Stimulated activated naive CD4-positive, alpha-beta T cell treated with Interleukin-2 at 50 U/mL for 16 hours (primary cell): ENCODE data around the gene POP7.

ENCODE experiments used
- DNase-seq: peaks from one replicate; lab custom pipeline; 2025; lab: John Stamatoyannopoulos, UW

The POP7 gene

DNA sequence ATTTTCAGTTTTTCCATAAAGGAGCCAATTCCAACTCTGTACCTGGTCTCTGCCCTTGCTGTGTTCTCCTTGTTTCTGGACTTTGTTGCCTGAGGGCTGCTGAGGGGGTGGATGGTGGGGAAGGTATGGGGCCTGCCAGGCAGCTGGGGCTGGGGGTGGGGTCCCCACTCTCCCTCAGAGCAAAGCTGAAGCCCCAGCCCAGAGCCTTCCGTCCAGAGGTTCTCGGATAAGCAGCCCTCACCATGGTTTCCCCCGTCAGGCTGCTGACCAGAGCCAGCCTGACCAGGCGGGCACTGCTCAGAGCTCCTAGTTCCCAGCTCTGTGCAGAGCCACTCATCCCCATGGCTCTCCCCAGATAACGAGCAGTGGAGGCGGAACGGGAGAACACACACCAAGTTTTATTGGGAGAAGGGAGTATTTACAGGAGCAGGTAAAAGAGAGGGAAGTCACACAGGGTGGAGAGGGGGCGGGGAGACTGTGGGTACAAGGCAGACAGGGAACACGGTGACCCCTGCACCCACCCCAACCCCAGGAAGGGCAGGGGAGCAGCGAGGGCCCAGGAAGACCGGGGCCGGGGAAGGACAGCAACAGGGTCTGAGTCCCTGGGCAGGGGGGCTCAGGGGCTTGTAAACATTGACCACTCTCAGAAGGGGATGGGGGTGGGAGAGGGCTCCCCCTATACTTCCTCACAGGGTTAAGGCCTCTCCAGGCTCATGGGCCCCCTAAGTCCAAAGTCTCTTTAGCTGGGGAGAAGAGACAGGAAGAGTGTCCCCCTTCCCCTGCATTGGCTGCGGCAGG is 26.6 kb upstream of the POP7 start:
- DNase-seq = no peak

DNA sequence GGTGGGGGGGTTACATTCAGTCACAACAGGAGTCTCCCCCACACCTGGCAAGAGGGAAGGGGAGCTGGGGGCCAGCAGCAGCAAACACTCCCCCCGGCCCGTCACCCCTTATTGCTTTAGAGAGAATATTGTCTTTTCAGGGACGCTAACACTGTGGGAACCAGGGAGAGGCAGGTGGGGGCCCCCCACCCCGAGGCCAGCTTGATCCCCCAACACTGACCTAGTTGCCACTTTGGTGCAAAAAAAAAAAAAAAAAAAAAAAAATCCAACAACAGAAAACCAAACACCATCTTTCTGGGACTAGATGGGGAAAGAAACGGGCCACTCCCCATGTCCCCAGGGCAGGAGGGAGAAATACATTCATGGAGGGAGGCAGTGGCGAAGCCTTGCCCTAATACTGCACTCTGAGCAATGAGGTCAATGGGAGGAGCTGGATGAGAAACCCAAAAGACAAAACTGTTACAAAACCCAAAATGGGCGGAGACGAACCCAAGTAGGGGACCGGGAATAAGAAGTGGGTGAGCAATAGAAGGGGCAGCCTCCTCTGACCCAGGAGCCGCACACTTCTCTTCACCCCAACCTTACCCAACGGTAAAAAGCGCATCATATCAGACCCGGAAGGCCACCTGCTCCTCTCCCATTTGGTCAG is 25.9 kb upstream of the POP7 start:
- no peak for DNase-seq

DNA sequence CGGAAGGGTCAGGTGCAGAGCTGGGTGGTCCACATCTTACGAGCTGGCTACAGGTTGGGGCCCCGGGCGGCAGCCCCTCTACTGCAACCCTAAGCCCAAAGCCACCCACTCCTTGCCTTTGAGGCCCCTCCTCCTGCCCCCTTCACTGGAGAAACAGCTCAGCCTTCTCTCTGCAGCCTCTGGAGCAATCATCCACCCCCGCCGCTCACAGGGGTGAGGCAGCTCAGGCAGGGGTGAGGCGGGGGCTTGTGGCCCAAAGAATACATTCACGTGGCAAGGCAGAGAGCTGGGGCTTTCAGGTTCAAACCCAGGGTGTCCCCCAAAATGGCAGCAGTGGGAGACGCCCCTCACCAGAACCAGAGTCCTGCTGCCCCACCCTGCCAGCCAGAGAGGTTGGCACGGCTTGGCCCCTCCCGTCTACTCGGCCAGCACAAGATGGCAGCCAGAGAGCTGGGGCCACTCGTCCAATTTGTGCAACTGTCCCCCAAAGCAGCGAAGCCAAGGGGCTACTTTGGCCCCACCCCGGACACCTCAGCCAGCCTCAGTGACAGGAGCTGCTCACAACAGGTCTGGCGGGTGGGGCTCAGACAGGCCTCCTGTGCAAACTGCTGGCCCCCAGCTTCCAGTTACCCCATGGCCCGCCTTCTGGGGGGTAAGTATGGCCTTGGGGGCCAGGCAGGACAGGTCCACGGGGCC is 25.2 kb upstream of the POP7 start:
- DNase-seq = no peak

DNA sequence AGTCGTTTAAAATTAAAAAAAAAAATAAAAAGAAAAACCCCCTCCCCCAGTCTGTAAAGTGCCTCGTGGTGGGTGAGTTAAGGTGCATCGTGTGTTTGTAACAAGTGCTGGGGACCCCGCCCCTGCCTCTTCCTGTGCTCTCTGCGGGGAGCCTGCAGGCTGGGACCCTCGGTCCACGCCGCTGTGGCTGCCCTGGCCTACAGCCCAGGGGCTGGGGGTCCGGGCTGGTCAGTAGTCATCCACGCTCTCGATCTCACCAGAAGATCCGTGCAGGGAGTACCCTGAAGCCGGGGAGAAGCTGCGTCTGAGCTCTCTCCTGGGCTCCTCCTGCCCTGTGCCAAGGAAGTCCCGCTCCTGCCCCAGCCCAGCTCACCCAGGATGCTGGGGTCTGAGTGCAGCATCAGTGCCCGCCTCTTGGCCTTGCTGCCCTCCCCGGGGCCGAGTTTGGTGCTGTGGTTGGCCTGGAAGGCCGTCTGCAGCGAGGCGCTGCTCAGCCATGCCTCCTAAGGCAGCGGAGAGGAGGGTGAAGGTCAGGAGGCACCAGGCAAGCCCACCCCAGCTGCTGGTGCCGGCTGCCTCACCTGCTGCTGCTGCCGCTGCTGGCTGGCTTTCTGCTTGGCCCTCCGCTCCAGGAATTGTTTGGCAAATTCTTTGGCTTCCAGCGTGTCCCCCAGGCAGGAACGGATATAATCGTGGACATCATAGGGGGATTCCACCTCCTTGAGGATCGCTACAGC is 24.3 kb upstream of the POP7 start:
- DNase-seq = no peak

DNA sequence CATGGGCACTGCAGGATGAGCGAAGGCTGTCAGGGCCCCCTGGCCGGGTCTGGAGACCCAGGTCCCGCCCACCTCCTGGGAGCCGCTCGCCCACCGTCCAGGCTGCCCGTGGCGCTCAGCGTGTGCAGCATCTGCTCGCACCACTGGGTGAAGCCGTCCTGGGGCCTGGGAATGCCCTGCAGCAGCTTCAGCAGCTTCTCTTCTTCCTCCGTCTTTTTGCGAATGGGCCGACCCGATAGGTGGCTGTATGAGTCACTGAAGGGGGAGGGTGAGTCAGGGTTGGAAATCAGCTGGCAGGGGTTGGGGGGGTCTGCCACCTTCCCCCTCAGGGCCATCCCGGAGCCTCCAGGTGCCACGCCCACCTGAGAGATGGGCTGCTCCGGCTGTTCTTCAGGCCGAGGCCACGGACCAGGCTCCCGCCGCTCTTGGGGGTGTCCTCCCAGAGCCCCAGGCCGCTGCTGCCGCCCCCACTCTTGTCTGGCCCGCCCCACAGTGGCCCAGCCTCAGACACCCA is 23.6 kb upstream of the POP7 start:
- DNase-seq = no peak

DNA sequence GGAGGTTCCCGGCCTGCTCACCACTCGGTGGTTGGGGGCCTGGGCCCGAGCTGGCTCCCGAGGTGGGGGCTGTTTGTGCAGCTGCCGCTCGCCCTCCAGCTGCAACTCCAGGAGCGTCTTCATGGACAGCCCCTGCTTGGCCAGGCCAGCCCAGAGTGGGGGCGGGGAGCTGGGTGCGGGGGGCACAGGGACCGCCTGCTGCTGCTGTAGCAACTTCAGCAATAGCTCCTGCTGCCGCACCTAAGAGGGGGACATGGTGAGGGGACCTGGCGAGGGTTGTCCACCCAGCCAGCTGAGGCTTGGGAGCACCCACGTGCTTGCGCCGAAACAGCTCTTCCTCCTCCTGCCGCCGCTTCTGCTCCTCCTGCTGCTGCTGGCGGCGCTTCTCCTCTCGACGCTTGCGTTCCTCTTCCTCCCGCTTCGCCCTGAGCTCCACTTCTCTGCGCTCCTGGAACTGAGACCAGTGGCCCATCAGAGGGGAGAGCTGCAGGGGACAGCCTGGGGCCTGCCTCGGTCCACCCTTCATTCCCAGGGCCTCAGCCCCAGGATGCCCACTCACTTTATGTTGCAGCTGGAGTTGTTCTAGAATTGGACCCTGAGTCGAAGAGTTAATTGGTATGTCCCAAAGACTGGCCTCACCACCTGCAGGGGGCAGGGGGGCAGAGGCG is 22.8 kb upstream of the POP7 start:
- DNase-seq = no peak

DNA sequence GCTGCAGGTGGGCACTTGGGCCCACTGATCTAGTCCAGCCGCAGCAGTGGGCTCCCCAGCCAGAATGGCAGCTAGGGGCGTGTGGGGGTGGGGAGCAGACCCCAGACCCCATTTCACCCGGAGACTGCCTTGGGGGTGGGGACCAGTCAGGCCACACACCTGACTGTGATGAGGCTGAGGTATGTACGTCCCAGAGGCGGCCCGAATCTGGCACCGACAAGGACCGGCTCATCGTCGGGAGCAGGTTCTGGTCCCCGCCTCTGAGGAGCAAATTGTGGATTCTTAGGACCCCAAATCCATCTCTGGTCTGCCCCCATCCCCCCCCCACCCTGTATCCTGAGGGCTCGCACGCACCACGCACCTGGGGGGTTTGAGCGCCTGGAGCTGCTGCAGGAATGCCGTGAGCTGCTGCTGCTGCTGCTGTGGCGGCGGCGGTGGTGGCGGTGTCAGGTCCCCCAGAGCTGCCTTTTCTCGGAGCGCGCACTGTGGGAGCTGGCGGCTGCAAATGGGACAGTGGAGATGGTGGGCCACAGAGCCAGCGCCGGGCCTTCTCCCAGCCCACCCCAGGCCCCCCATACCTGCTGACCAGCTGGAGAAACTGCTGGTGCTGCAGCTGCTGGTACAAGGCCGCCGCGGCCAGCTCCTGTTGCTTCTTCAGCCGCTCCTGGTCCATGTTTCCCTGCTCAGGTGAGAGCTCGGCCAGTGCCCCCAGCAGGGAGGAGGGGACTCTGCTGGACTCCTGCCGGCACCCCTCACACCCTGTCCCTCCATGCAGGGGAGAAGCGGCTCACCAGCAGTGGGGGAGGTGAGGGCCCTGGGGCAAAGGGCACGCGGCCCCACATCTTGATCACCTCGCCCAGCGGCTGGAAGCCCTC is 22.0 kb upstream of the POP7 start:
- DNase-seq = no peak

DNA sequence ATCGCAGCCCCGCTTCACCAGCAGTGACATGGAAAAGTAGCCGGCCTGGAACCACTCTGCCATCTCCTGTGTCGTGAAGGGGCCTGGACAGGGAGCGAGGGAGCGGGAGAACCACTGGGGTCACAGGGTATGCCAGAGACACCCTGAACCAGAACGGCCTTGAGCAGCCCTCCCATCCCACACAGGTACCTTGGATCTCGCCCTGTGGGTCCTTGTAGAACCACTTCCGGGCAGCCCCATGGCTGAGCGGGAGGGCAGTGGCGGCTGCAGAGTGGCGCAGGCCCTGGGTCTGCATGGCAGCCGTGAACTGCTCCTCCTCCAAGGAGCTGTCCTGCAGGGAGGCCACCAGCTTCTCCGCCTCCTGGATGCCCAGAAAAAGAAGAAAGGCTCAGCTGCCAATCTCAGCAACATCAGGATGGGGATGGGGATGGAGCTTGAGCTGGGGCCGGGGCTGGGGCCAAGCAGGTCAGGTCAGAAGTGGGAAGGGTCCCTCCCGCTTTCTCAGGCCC is 21.3 kb upstream of the POP7 start:
- DNase-seq = no peak

DNA sequence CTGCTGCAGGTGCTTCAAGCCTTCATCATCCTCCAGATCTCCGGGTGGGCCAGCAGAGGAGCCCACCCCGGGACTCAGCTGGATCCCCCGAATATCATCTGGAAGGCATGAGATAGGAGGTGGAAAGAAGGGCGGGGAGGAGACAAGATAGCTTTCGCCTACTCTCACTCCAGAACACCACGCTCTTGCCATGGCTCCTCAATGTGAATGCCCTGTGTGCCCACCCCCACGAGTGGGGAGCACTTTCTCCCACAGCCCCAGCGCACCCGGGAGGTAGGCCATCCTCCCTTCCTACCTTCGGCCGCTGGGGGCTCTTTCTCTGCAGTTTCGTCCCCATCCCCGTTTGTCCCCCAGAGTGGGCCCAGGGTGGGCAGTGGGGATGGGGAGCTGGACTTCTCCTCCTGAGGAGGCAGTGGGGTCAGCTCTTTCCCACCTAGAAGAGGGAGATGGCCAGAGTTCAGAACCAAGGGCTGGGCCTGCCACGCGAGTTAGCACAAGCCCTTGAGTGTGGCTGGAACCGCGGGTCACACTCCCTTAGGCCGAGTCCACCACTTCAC is 20.8 kb upstream of the POP7 start:
- no peak for DNase-seq

DNA sequence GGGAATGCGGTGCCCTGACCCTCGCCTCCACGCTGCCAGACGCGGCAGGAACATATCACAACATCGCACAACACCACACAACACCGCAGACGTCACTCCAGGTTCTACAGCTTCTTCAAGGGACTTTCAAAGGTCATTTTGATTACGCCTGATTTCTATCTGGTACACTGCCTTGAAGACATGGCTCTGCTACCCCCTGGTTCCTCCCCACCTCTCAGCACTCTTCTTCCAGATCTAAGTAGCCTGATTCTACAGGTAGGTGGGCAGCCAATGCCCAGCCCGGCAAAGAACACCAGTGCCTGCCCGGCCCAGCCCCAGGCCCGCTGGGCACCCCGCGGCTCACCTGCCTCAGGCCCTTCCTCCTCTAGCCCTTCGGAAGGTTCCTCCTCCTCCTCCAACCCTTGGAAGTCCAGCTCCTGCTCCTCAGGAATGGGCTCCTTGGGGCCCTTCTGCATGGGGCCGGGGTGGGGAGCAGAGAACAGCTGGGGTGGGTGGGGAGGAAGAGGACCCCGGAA is 20.2 kb upstream of the POP7 start:
- no peak for DNase-seq

DNA sequence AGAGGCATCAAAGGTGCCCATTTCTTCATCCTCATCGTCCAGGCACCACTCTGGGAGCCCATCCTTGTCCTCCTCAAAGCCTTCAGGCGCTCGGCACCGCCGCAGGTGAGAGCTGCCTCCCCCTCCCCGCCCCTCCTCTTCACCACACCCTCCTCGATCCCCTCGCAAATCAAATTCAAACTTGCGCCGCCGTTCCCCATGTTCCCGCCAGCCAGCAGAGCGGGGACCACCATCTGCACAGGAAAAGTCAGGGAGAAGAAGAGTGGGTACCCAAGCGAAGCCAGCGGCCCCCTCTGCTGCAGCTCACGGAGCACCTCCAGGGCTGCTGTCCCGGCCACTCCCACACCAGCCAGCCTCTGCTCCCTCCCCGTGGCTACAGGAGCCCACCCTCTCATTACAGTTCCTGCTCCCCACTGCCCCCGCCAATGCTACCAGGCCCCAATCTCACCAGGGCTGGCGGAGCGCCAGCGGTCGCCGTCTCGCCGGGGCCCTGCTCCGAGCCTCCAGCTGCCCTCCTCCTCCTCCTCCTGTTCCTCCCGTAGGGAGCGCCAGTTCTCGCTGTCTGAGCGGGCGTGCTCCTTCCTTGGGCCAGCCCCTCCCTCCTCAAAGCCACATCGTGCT is 19.6 kb upstream of the POP7 start:
- DNase-seq = no peak

DNA sequence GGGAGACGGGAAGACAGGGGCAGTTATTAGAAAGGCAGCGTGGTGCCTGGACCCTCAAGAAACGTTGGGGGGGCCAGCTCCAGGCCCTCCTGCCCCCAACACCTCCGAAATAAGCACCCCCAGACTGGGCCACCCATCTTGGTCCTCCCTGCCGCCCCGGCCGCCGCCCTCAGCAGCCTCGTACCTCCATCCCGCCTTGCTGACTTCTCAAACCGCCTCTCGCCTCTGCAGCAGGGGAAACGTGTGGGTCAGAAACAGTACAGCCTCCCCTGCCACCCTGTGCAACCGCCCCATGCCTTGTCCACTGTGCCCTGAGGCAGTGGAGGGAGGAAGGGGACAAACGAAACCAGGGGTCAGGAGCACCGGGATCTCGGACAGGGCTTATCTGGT is 19.1 kb upstream of the POP7 start:
- DNase-seq = no peak

DNA sequence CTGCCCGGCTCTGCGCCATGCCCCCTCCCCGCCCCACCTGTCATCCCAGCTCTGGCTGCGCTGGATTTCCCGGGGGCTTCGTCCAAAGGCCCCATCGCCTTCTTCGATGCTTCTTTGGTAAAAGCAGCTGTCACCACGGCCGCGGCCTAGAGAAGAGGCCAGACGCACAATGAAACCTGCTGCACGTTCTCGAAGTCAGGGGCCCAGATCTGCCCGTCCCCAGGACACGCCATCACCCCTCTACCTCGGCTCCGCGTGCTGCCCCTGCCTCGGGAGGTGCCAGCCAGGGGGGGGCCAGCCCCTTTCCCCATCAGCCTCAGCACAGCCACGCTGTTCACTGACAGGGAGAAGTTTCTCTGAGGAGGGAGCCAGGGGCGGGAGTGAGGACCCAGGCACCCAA is 18.7 kb upstream of the POP7 start:
- DNase-seq = no peak

DNA sequence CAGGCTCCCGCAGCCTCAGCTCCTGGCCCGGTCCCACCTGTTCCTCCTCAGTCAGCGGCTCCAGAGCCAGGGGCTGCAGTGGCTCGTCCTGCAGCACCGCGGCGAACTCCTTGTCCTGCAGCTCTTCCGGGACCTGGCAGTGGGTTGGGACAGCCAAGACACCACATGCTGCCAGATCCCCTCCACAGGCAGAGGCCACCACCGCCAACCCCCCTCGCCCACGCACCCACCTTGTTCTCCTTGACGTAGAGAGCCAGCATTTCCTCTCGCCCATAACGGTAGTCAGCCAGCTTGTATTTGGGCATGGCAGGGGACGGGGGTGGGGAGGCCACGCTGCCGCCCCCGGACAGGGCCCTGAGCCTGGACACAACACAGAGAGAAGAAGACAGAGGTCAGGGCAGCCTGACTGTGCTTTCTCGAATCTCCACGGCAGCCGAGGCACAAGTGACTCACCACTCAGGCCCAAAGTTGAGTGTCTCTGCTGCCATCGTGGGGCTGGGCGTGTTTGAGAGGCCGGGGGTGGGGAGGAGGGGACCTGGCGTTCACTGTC is 18.1 kb upstream of the POP7 start:
- DNase-seq = no peak

DNA sequence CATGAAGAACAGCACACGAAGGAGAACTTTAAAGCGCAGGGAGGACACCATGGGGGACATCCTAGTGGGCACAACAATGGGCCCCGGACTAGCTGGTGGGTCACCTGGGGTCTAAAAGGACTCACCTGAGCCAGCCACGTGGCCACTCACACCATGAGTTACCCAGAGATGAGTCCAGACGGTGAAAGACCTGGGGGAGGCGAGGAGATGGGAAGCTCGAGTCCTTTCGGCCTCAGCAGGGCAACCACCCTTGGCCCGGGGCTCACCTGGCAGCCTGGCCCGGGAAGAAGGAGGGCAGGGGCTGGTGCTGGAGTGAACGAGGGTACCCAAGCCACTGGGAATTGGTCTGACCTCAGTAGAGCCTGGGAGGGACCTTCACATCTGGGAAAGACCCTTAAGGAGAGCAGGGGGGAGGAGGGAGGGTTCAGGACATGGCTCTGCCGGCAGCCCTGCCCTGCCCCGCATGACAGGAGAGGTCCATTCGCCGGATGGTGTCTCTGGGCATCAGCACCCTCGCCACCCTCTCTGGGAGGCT is 17.5 kb upstream of the POP7 start:
- no peak for DNase-seq

DNA sequence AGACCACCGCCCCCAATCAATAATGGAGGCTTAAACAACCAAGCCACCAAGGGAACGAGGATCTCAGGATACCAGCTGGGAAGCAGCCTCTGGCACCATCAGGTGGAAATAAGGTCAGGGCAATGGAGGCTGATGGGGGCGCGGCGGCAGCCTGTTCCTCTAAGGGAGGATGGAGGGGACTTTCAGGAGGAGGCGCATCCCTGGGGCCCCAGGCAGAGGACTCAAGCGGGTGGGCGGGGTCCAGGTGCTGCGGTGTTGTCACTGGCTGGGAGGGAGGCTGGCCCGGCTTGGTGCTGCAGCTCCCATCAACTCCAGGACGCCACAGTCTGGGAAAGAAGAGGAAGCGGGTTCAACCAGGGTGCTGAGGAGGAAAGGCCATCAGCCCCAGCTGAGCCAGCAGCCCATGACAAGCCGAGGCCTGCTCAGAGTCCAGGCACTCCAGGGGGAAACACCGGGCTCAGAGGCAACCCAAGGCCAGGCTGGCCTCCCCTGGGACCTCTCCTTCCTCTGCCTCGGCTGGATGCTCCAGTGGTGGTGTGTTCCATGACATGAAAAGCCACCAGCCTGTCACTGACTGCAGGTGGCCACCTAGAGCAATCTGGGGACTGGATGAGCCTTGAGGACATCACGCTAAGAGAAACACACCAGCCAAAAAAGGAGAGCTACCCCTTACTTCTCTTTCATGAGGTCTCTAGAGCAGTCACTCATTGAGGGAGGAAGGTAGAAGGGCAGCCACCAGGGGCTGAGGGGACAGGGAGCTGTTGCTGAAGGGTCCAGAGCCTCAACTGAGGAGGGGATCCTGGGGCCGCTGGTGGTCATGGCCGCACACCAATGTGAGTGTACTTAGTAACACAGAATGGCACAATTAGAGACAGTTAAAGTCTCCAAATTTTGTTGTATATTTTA is 16.4 kb upstream of the POP7 start:
- no peak for DNase-seq

DNA sequence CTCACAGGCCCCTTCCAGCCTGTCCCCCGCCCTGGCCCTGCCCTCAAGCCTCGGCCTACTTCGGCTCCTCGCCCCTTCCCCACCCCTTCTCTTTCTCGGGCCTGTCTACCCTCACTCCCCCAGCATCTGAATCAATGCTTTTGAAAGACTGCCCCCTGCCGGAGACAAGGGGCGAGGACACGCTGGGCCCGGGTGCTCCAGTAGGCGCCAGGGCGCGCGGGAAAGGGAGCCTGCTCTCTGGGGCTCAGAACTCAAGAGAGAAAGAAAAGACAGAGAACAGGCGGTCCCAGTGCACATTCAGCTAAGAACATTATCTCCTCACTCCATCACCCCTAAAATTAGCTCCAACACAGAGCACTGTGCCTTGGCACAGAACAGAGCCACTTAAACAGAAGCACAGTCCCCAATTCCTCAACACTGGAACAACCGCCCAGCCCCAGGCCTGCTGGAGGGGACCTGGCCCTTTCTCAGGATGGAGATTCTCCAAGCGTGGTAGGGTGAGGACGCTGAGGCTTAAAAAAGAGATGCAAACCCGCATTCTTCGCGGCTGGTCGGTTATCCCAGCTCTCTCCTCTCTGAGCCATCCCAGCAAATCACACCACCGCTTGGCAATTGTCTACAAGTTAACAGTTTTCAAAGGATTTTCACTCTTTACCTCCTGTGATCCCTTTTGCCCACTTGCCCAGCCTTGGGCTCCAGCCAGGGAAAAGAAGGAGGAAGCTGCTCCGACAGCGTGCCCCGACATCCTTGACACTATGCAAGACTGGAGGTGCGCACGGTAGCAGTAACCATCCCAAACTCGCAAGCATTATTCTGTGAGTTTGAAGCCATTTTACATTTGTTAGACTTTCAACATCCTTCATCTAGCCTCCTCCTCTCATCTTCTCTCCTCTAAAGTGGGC is 14.0 kb upstream of the POP7 start:
- peak; percentile 75 for DNase-seq
